ENCODE measurements around the gene ABHD8. TPM values are rescaled to one million over a fixed set of nuclear protein-coding genes. Genes with fewer than 3 reads are reported as not detected.
"Not testable (repeated sequence)": the region's sequence is repeated elsewhere in the genome, so short reads cannot be mapped to it uniquely, and the experiment has no call there.

ABHD8 gene
- total RNA-seq, 4 donors from 2014 or later: 9.7 to 15.7 (median 13.6) TPM

DNA sequence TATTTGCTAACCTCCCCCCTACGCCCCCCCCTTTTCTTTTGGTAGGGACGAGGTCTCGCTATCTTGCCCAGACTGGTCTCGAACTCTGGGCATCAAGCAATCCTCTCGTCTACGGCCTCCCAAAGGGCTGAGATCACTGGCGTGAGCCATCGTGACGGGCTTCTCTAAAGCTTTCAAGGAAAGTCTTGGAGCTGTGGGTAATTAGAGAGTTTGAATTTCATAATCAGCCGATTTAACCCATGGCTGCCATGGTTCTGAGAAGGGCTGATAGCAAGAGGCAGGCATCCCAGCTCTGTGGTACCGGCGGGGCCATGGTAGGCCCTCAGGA is 679 bp upstream of the ABHD8 start:
- no peaks in the 10 kb centered on the region for H3K9me3 ChIP-seq
- H3K27me3 ChIP-seq: no peaks in the 10 kb centered on the region
- peak overlapping the region; percentile 78 for H3K4me3 ChIP-seq
- peaks cover 54% of the 10 kb centered on the region for H3K4me1 ChIP-seq
- H3K36me3 ChIP-seq: no peaks in the 10 kb centered on the region
- DNase-seq (ENCODE audit: low spot score in 2 of 2): no peak
- H3K27ac ChIP-seq: no peak overlapping the region
- 48% methylated on average over 10 of the region's 12 CpGs for WGBS
- TF ChIP-seq POLR2A (IDR thresholded peaks at IDR 0.05): no peak
- TF ChIP-seq, protein P1, sequence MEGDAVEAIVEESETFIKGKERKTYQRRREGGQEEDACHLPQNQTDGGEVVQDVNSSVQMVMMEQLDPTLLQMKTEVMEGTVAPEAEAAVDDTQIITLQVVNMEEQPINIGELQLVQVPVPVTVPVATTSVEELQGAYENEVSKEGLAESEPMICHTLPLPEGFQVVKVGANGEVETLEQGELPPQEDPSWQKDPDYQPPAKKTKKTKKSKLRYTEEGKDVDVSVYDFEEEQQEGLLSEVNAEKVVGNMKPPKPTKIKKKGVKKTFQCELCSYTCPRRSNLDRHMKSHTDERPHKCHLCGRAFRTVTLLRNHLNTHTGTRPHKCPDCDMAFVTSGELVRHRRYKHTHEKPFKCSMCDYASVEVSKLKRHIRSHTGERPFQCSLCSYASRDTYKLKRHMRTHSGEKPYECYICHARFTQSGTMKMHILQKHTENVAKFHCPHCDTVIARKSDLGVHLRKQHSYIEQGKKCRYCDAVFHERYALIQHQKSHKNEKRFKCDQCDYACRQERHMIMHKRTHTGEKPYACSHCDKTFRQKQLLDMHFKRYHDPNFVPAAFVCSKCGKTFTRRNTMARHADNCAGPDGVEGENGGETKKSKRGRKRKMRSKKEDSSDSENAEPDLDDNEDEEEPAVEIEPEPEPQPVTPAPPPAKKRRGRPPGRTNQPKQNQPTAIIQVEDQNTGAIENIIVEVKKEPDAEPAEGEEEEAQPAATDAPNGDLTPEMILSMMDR (IDR thresholded peaks at IDR 0.05): no peak
- no peak for TF ChIP-seq EP300 (IDR thresholded peaks at IDR 0.05)
- TF ChIP-seq POLR2AphosphoS5 (IDR thresholded peaks at IDR 0.05): no peak

DNA sequence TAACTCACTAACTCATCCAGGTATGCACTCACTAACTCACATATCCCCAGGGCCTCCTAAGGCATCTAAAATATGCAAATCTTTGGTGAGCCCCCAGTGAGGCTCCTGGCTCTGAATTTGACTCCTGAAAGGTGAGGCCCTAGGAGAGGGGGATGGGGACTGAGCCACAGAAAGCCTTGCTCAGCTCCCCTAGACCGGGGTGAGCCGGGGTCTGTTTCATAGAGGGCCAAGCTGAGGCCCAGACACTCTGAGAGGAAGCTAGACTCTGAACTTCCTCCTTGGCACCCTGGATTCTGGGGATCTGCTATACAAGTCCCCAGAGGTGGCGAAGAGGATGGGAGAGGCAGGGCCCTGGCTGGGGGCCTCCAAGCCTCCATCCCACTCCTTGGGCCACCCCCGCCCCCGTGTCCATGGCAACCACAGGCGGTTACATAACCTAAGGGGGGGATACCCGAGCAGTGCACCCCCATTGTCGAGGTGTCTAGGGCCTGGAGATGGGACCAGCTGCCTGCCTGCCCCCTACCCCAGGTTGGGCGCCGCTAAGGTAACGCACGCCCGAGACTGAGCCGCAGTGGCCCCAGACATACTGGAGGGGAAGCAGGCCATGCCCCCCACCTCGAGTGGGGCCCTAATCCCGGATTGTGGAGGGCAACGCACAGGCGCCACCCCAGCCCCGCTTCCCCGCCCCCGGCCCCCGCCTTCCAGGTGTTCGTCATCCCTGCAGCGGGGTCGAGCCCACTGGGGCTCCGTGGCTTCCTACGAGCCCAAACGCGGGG is 646 bp downstream of the ABHD8 start:
- WGBS: 60% methylated on average over 1 of the region's 29 CpGs
- TF ChIP-seq POLR2AphosphoS5 (IDR thresholded peaks at IDR 0.05): no peak
- no peak for TF ChIP-seq EP300 (IDR thresholded peaks at IDR 0.05)
- H3K4me1 ChIP-seq: peaks cover 50% of the 10 kb centered on the region
- no peaks in the 10 kb centered on the region for H3K9me3 ChIP-seq
- peak overlapping the region; percentile 47 for H3K27ac ChIP-seq
- H3K4me3 ChIP-seq: peak overlapping the region; percentile 78
- peaks cover 6% of the 10 kb centered on the region for H3K36me3 ChIP-seq
- peak in 1 of 2 donors; percentile 70 for DNase-seq (ENCODE audit: low spot score in 2 of 2)
- H3K27me3 ChIP-seq: no peaks in the 10 kb centered on the region

DNA sequence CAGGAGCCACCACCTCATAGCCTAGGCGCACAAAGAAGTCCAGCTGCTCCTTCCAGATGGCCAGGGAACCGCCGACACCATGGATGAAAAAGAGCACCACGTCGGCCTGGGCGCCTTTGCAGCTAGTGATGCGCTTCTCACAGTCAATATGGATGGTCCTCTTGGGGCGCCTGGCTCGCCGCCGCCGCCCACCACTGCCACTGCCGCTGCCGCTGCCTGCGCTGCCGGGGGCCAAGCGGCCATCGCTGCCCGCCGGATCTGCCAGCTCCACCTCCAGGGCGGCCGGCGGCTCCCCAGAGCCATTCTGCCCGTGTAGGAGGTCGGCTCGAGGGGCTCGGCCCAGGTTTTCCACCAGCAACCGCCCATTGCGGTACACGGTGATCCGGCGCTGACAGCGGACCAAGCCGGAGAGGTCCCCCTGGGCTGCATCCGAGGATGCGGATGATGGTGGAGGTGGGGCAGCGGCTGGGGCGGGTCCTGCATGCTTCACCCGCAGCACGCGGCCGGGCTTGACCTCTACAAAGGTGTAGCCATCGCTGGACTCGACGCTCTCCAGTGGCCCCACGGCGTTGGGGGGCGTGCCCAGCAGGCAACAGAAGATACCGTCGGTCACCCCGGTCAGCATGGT is 2.1 kb downstream of the ABHD8 start:
- TF ChIP-seq EP300 (IDR thresholded peaks at IDR 0.05) (no peak), POLR2AphosphoS5 (IDR thresholded peaks at IDR 0.05) (no peak), POLR2A (IDR thresholded peaks at IDR 0.05) (no peak)
- TF ChIP-seq, protein P1 (IDR thresholded peaks at IDR 0.05): no peak
- no peaks in the 10 kb centered on the region for H3K27me3 ChIP-seq
- H3K27ac ChIP-seq: no peak overlapping the region
- no peak for DNase-seq (ENCODE audit: low spot score in 2 of 2)
- H3K36me3 ChIP-seq: peaks cover 6% of the 10 kb centered on the region
- 95% methylated on average over 4 of the region's 51 CpGs for WGBS
- H3K9me3 ChIP-seq: no peaks in the 10 kb centered on the region
- H3K4me1 ChIP-seq: peaks cover 38% of the 10 kb centered on the region
- no peak overlapping the region for H3K4me3 ChIP-seq

DNA sequence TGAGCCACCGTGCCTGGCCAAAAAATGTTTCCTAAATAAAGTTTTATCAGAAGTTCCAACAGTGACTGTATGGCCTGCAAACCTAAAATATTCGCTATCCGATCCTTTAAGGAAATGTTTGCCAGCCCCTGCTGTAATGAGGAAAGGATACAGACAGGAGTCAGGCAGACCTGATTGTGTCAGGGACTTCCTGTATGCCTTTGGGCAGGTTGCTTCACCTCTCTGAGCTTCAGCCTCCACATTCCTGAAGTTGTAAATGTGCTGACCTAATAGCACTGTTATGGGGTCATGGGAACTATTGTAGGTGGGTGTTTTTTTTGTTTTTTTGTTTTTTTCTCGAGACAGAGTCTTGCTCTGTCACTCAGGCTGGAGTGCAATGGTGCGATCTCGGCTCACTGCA is 6.2 kb downstream of the ABHD8 start:
- H3K27ac ChIP-seq: no peak overlapping the region
- H3K9me3 ChIP-seq: no peaks in the 10 kb centered on the region
- TF ChIP-seq EP300 (IDR thresholded peaks at IDR 0.05) (no peak), POLR2A (IDR thresholded peaks at IDR 0.05) (no peak), POLR2AphosphoS5 (IDR thresholded peaks at IDR 0.05) (no peak)
- TF ChIP-seq, protein P1 (IDR thresholded peaks at IDR 0.05): no peak
- DNase-seq (ENCODE audit: low spot score in 2 of 2): no peak
- no peak overlapping the region for H3K4me3 ChIP-seq
- peaks cover 6% of the 10 kb centered on the region for H3K36me3 ChIP-seq
- H3K27me3 ChIP-seq: no peaks in the 10 kb centered on the region
- peaks cover 16% of the 10 kb centered on the region for H3K4me1 ChIP-seq
- 87% methylated on average over 6 of the region's 6 CpGs for WGBS

DNA sequence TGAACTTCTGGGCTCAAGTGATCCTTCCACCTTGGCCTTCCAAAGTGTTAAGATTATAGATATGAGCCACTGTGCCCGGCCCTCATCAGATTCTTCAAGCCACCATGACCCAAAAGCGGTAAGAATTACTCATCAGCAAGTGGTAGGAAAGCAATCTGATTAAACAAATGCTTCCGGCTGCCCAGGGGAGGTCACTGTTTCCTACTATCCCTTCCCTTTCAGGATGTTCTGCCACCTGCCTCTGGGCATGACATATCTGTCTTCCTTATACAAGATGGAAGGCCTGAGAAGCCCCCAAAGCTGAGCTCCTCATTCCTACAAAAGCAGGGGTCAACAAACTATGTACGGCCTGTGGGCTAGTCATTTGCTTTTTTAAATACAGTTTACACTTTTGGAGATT is 7.0 kb downstream of the ABHD8 start:
- H3K9me3 ChIP-seq: no peaks in the 10 kb centered on the region
- H3K27ac ChIP-seq: no peak overlapping the region
- TF ChIP-seq EP300 (IDR thresholded peaks at IDR 0.05) (no peak), POLR2AphosphoS5 (IDR thresholded peaks at IDR 0.05) (no peak), POLR2A (IDR thresholded peaks at IDR 0.05) (no peak)
- TF ChIP-seq, protein P1 (IDR thresholded peaks at IDR 0.05): no peak
- peaks cover 6% of the 10 kb centered on the region for H3K36me3 ChIP-seq
- DNase-seq (ENCODE audit: low spot score in 2 of 2): no peak
- no peak overlapping the region for H3K4me3 ChIP-seq
- no peaks in the 10 kb centered on the region for H3K27me3 ChIP-seq
- peaks cover 14% of the 10 kb centered on the region for H3K4me1 ChIP-seq
- WGBS: 55% methylated on average over 4 of the region's 4 CpGs

DNA sequence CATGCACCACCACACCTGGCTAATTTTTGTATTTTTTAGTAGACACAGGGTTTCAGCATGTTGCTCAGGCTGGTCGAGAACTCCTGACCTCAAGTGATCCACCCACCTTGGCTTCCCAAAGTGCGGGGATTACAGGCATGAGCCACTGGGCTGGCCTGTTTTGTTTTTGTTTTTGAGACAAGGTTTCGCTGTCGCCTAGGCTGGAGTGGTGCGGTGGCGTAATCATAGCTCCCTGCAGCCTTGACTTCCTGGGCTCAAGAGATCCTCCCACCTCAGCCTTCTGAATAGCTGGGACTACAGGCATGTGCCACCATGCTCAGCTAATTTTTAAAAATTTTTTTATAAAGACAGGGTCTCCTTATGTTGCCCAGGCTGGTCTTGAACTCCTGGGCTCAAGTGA is 7.7 kb downstream of the ABHD8 start:
- not testable (repeated sequence) for H3K36me3 ChIP-seq; H3K4me3 ChIP-seq; H3K9me3 ChIP-seq; H3K27ac ChIP-seq; H3K27me3 ChIP-seq; DNase-seq (ENCODE audit: low spot score in 2 of 2)
- 99% methylated on average over 6 of the region's 6 CpGs for WGBS
- H3K4me1 ChIP-seq: peaks cover 14% of the 10 kb centered on the region

Data from suprapubic skin (tissue), 4 donors.